COLO668 (cell line): ENCODE measurements around the gene DDI1.
"Not testable (repeated sequence)": the region's sequence is repeated elsewhere in the genome, so short reads cannot be mapped to it uniquely, and the experiment has no call there.

Experiments
- DNase-seq: peaks from one replicate; lab custom pipeline; 2025; ENCODE audit not compliant: unreplicated experiment; lab: John Stamatoyannopoulos, UW

Gene DDI1

GRCh38 chr11:104036995-104037394 is 555 bp downstream of the DDI1 start:
- no peak for DNase-seq

GRCh38 chr11:104041792-104042191 is 5.4 kb downstream of the DDI1 start:
- DNase-seq = no peak

GRCh38 chr11:104043142-104043541 is 6.7 kb downstream of the DDI1 start:
- no peak for DNase-seq

GRCh38 chr11:104043678-104044239 is 7.3 kb downstream of the DDI1 start:
- DNase-seq = no peak

GRCh38 chr11:104046331-104046730 is 9.9 kb downstream of the DDI1 start:
- no peak for DNase-seq

- not testable (repeated sequence) for DNase-seq
Measured at GRCh38 chr11:104046858-104047257, 10.4 kb downstream of the DDI1 start.

GRCh38 chr11:104049116-104049515 is 12.7 kb downstream of the DDI1 start:
- no peak for DNase-seq

GRCh38 chr11:104051778-104052177 is 15.3 kb downstream of the DDI1 start:
- DNase-seq = no peak

- DNase-seq = no peak
Measured at GRCh38 chr11:104053743-104054478, 17.5 kb downstream of the DDI1 start.

- no peak for DNase-seq
Measured at GRCh38 chr11:104054911-104055529, 18.6 kb downstream of the DDI1 start.

GRCh38 chr11:104055596-104055995 is 19.2 kb downstream of the DDI1 start:
- DNase-seq = no peak

- DNase-seq = no peak
Measured at GRCh38 chr11:104057908-104058307, 21.5 kb downstream of the DDI1 start.

- DNase-seq = no peak
Measured at GRCh38 chr11:104058680-104059079, 22.2 kb downstream of the DDI1 start.

- no peak for DNase-seq
Measured at GRCh38 chr11:104060004-104060794, 23.8 kb downstream of the DDI1 start.

- no peak for DNase-seq
Measured at GRCh38 chr11:104060820-104061219, 24.4 kb downstream of the DDI1 start.

GRCh38 chr11:104061853-104062521 is 25.5 kb downstream of the DDI1 start:
- DNase-seq = no peak

GRCh38 chr11:104064034-104064630 is 27.7 kb downstream of the DDI1 start:
- no peak for DNase-seq

GRCh38 chr11:104067534-104067933 is 31.1 kb downstream of the DDI1 start:
- no peak for DNase-seq

- DNase-seq = no peak
Measured at GRCh38 chr11:104073950-104074705, 37.7 kb downstream of the DDI1 start.

GRCh38 chr11:104075091-104075490 is 38.7 kb downstream of the DDI1 start:
- DNase-seq = no peak
